A549 (cell line): ENCODE results near the gene ZNF143. TPM values are rescaled to one million over a fixed set of nuclear protein-coding genes. Genes with fewer than 3 reads are reported as not detected.
A peak's percentile ranks its signal among the peaks of the same experiment; 100 is the strongest.

Experiments used
- ATAC-seq, 2 experiments: fragments of 200-7000 bp in 1 of 2; fragments of >200 bp in 1 of 2; cut with Nextera tagmentation in 1 of 2; cut with Tn5 transposase in 1 of 2; 3 replicates each; pipeline versions ENCODE4 v1.8.0 to v1.9.1; 2018 to 2020; ENCODE audit warnings: mild to moderate bottlenecking in 1 of 2, moderate library complexity in 1 of 2
- CTCF ChIA-PET: fragments of 300-600 bp; sonication (Branson Sonifier 250); formaldehyde crosslinking; extraction: SDS; loops from one replicate; lab custom pipeline; 2021; ENCODE audit warnings: antibody characterized with exemption, inconsistent platforms; lab: Yijun Ruan, JAX
- POLR2A ChIA-PET: fragments of 350-600 bp; formaldehyde crosslinking; extraction: SDS; loops from one replicate; lab custom pipeline; 2021; ENCODE audit warnings: antibody characterized with exemption, inconsistent platforms; lab: Yijun Ruan, JAX
- DNase-seq, 2 experiments: peaks; one replicate each; pipeline versions ENCODE4 v3.0.0 to v3.0.0-alpha.2; 2011 to 2016; ENCODE audit warnings: low read depth in 1 of 2, low spot score in 1 of 2
- FAIRE-seq: peaks from 2 replicates; lab custom pipeline; 2011; peaks lifted over from hg19 to GRCh38; lab: Jason Lieb, UNC
- H3K27ac ChIP-seq, 2 experiments: fragments of >200 bp; sonication (Bioruptor Twin); formaldehyde crosslinking; 3 replicates each; pipeline ENCODE4 v1.5.1; 2016 to 2017
- H3K4me1 ChIP-seq: fragments of >200 bp; sonication (Bioruptor Twin); formaldehyde crosslinking; 3 replicates; pipeline ENCODE4 v1.6.1; 2016
- H3K4me2 ChIP-seq: fragments of >200 bp; sonication (Bioruptor Twin); formaldehyde crosslinking; 3 replicates; pipeline ENCODE4 v1.6.1; 2016
- H3K4me3 ChIP-seq: fragments of >200 bp; sonication (Bioruptor Twin); formaldehyde crosslinking; 3 replicates; pipeline ENCODE4 v1.5.1; 2016
- H3K9me3 ChIP-seq: fragments of >200 bp; sonication (Bioruptor Twin); formaldehyde crosslinking; 3 replicates; pipeline ENCODE4 v1.6.1; 2016
- BHLHE40 ChIP-seq: IDR thresholded peaks from 2 replicates; pipeline ENCODE4 v1.6.1; 2012; ENCODE audit warnings: low read depth, low read length, inconsistent platforms
- CBX2 ChIP-seq: fragments of 200-600 bp; sonication (generic); IDR thresholded peaks from 2 replicates; pipeline ENCODE4 v1.6.1; 2016; ENCODE audit warnings: low read depth, mild to moderate bottlenecking, borderline replicate concordance
- CBX8 ChIP-seq: fragments of 200-600 bp; sonication (generic); IDR thresholded peaks from 2 replicates; pipeline ENCODE4 v1.6.1; 2016
- E2F6 ChIP-seq: IDR thresholded peaks from 2 replicates; pipeline ENCODE4 v1.6.1; 2012; ENCODE audit warnings: low read depth, borderline replicate concordance
- EHF ChIP-seq: fragments of 250-450 bp; sonication (Bioruptor Pico); IDR thresholded peaks from 2 replicates; pipeline ENCODE4 v1.5.0; 2020; ENCODE audit warnings: mild to moderate bottlenecking
- EHMT2 ChIP-seq: fragments of 200-600 bp; sonication (generic); IDR thresholded peaks from 2 replicates; pipeline ENCODE4 v1.6.1; 2016; ENCODE audit warnings: antibody characterized with exemption, low read depth, mild to moderate bottlenecking, moderate library complexity
- ELK1 ChIP-seq: fragments of 150-350 bp; IDR thresholded peaks from 2 replicates; pipeline ENCODE4 v1.6.1; 2014; ENCODE audit warnings: low read depth, mild to moderate bottlenecking, low read length
- EP300 ChIP-seq, 2 experiments: fragments of >200 bp; sonication (Bioruptor Twin); formaldehyde crosslinking; IDR thresholded peaks; 2 replicates in 1 of 2; 3 replicates in 1 of 2; pipeline ENCODE4 v1.6.1; 2016 to 2017
- ESRRA ChIP-seq: fragments of 150-350 bp; IDR thresholded peaks from 2 replicates; pipeline ENCODE4 v1.6.1; 2014; ENCODE audit warnings: mild to moderate bottlenecking, low read length, borderline replicate concordance
- FOSB ChIP-seq: fragments of 250-450 bp; sonication (Bioruptor Pico); IDR thresholded peaks from 2 replicates; pipeline ENCODE4 v1.5.0; 2020; ENCODE audit warnings: mild to moderate bottlenecking, moderate library complexity
- FOSL2 ChIP-seq, 2 experiments: fragments of 450-650 bp in 1 of 2; fragments of >200 bp in 1 of 2; sonication (Bioruptor Twin) in 1 of 2; formaldehyde crosslinking; IDR thresholded peaks; 2 replicates each; pipeline versions ENCODE4 v1.5.0 to v1.6.1; 2016 to 2020; ENCODE audit warnings: mild to moderate bottlenecking in 1 of 2, moderate library complexity in 1 of 2
- HEYL ChIP-seq: fragments of 250-450 bp; sonication (Bioruptor Pico); IDR thresholded peaks from 2 replicates; pipeline ENCODE4 v1.8.0; 2021; ENCODE audit warnings: mild to moderate bottlenecking, moderate library complexity
- HMGXB4 ChIP-seq: fragments of 250-450 bp; sonication (Bioruptor Pico); IDR thresholded peaks from 2 replicates; pipeline ENCODE4 v1.5.0; 2021; ENCODE audit warnings: mild to moderate bottlenecking, moderate library complexity, borderline replicate concordance
- HOXA7 ChIP-seq: fragments of 250-450 bp; sonication (Bioruptor Pico); IDR thresholded peaks from 2 replicates; pipeline ENCODE4 v1.5.0; 2020; ENCODE audit warnings: mild to moderate bottlenecking, moderate library complexity
- HOXB13 ChIP-seq: fragments of 250-450 bp; sonication (Bioruptor Pico); IDR thresholded peaks from 2 replicates; pipeline ENCODE4 v1.5.0; 2020; ENCODE audit warnings: low read depth, mild to moderate bottlenecking, moderate library complexity
- JUN ChIP-seq, 2 experiments: fragments of >200 bp; sonication (Bioruptor Twin); formaldehyde crosslinking; IDR thresholded peaks; 2 replicates in 1 of 2; 3 replicates in 1 of 2; pipeline ENCODE4 v1.6.1; 2016 to 2017
- JUNB ChIP-seq: fragments of >200 bp; sonication (Bioruptor Twin); formaldehyde crosslinking; IDR thresholded peaks from 2 replicates; pipeline ENCODE4 v1.6.1; 2016
- KDM1A ChIP-seq: fragments of 200-600 bp; sonication (generic); IDR thresholded peaks from 2 replicates; pipeline ENCODE4 v1.6.1; 2016; ENCODE audit warnings: low read depth, mild to moderate bottlenecking
- KDM5A ChIP-seq: fragments of 200-600 bp; sonication (generic); IDR thresholded peaks from 2 replicates; pipeline ENCODE4 v1.6.1; 2016; ENCODE audit warnings: antibody characterized with exemption, mild to moderate bottlenecking
- MAFK ChIP-seq: fragments of 450-650 bp; IDR thresholded peaks from 2 replicates; pipeline ENCODE4 v1.6.1; 2014; ENCODE audit not compliant: partially characterized antibody
- MAX ChIP-seq: IDR thresholded peaks from 2 replicates; pipeline ENCODE4 v1.6.1; 2012
- MAZ ChIP-seq: fragments of 150-350 bp; IDR thresholded peaks from 2 replicates; pipeline ENCODE4 v1.6.1; 2014; ENCODE audit warnings: antibody characterized with exemption, low read depth, low read length, borderline replicate concordance
- MYC ChIP-seq: IDR thresholded peaks from 2 replicates; pipeline ENCODE4 v1.6.1; 2012; ENCODE audit warnings: mild to moderate bottlenecking, inconsistent platforms, low read length, improper control_type of control experiment, borderline replicate concordance
- NFE2L2 ChIP-seq: fragments of 150-350 bp; conservative IDR thresholded peaks from 2 replicates; pipeline ENCODE4 v1.6.1; 2014; ENCODE audit warnings: low read length
- NPAS2 ChIP-seq: fragments of 250-450 bp; sonication (Bioruptor Pico); IDR thresholded peaks from 2 replicates; pipeline ENCODE4 v1.8.0; 2022; ENCODE audit warnings: mild to moderate bottlenecking, moderate library complexity, borderline replicate concordance
- PBX3 ChIP-seq: IDR thresholded peaks from 2 replicates; pipeline ENCODE4 v1.6.1; 2012
- POLR2A ChIP-seq: IDR thresholded peaks from 2 replicates; pipeline ENCODE4 v1.6.1; 2012; ENCODE audit warnings: mild to moderate bottlenecking, low read length
- POLR2AphosphoS2 ChIP-seq: conservative IDR thresholded peaks from 2 replicates; pipeline ENCODE4 v1.6.1; 2012; ENCODE audit warnings: low read length, improper control_type of control experiment, inconsistent platforms
- RAD21 ChIP-seq, 2 experiments: fragments of >200 bp in 1 of 2; sonication (Bioruptor Twin) in 1 of 2; formaldehyde crosslinking in 1 of 2; IDR thresholded peaks in 1 of 2; conservative IDR thresholded peaks in 1 of 2; 2 replicates in 1 of 2; 3 replicates in 1 of 2; pipeline ENCODE4 v1.6.1; 2012 to 2018; ENCODE audit warnings: inconsistent platforms in 1 of 2
- RARB ChIP-seq: fragments of 250-450 bp; sonication (Bioruptor Pico); IDR thresholded peaks from 2 replicates; pipeline ENCODE4 v1.8.0; 2021; ENCODE audit warnings: mild to moderate bottlenecking, moderate library complexity
- RCOR1 ChIP-seq: fragments of 150-350 bp; IDR thresholded peaks from 2 replicates; pipeline ENCODE4 v1.6.1; 2014; ENCODE audit warnings: antibody characterized with exemption, low read length, low read depth
- RNF2 ChIP-seq: fragments of 200-600 bp; sonication (generic); IDR thresholded peaks from 2 replicates; pipeline ENCODE4 v1.6.1; 2016; ENCODE audit warnings: low read depth, mild to moderate bottlenecking, antibody characterized with exemption, moderate library complexity, borderline replicate concordance
- SREBF2 ChIP-seq: fragments of 450-650 bp; IDR thresholded peaks from 2 replicates; pipeline ENCODE4 v1.6.1; 2014; ENCODE audit warnings: mild to moderate bottlenecking, moderate library complexity
- TFCP2L1 ChIP-seq: fragments of 250-450 bp; sonication (Bioruptor Pico); IDR thresholded peaks from 2 replicates; pipeline ENCODE4 v1.5.0; 2021; ENCODE audit warnings: mild to moderate bottlenecking
- USF2 ChIP-seq: fragments of 450-650 bp; IDR thresholded peaks from 2 replicates; pipeline ENCODE4 v1.6.1; 2014; ENCODE audit warnings: antibody characterized with exemption
- ZFP36 ChIP-seq: fragments of 450-650 bp; IDR thresholded peaks from 2 replicates; pipeline ENCODE4 v1.6.1; 2014; ENCODE audit warnings: borderline replicate concordance; ENCODE audit not compliant: partially characterized antibody
- WGBS: methylation state at CpG from one replicate; pipeline ENCODE4 v1.1.6; 2017; ENCODE audit errors: missing lambda C conversion rate; 5-methylcytosine and 5-hydroxymethylcytosine counted together
- polyA plus RNA-seq, 4 experiments: library from polyadenylated mRNA; depleted of rRNA in 3 of 4; stranded (reverse); fragments of >200 nt; fragmentation: RNase III in 1 of 4; extraction: RNeasy Plus Mini Kit Qiagen cat#74134 plus additional on column Dnase treatment in 1 of 4; gene quantifications; 2 replicates in 3 of 4; 3 replicates in 1 of 4; pipeline ENCODE4 v1.2.3, GENCODE V29; 2011 to 2017

ZNF143 gene
- polyA plus RNA-seq, 2 of the 4 experiments (the other 2 are of a cell fraction): 14.4 to 38.4 TPM

GRCh38 chr11:9565822-9566560 is 105.2 kb downstream of the ZNF143 start:
- peak; percentile 91 to 97 for ATAC-seq
- CTCF ChIA-PET: interaction anchor here (1.1 to 7.2 kb wide), 7 partner anchors 16 to 59 kb away, joined by 3 to 33 read pairs (median 4); no protein-coding TSS in a partner anchor
- H3K4me3 ChIP-seq: peak overlapping the region; percentile 1; the same call in 1 of the 3 replicates
- 1% methylated on average over 7 of the region's 7 CpGs for WGBS
- H3K9me3 ChIP-seq: peaks cover 6% of the 10 kb centered on the region; the same call in 1 of the 3 replicates
- FAIRE-seq: peak; percentile 93
- H3K27ac ChIP-seq: peak overlapping the region; percentile 78 to 83
- H3K4me1 ChIP-seq: peaks cover 52% of the 10 kb centered on the region
- H3K4me2 ChIP-seq: peak overlapping the region; percentile 89
- peak; percentile 93 to 99 for DNase-seq
- POLR2A ChIA-PET: interaction anchor here (1.0 to 1.3 kb wide), 4 partner anchors 10 to 107 kb away, joined by 3 to 8 read pairs (median 4); partner anchors contain the start of gene ZNF143
- TF ChIP-seq FOSB (CRISPR knock-in tag) (no peak), EHMT2 (no peak), USF2 (no peak), RAD21 (conservative IDR thresholded peaks at IDR 0.05 in 1 of 2, IDR thresholded peaks at IDR 0.05 in 1 of 2) (peak in 1 of 2 experiments; percentile 33; a peak in 1 of 5 replicates), SREBF2 (no peak), PBX3 (0 out of 2 replicates have a peak, but pooled peaks have one; percentile 55), CBX8 (no peak), MAFK (peak; percentile 95), BHLHE40 (no peak), MYC (peak; percentile 66; the same call in 1 of the 2 replicates), RCOR1 (0 out of 2 replicates have a peak, but pooled peaks have one; percentile 66), ZFP36 (peak; percentile 55), EHF (CRISPR knock-in tag) (no peak), HOXB13 (CRISPR knock-in tag) (no peak), RNF2 (no peak), HEYL (CRISPR knock-in tag) (no peak), ELK1 (no peak), HMGXB4 (no peak), RARB (no peak), ESRRA (no peak), POLR2A (no peak), POLR2AphosphoS2 (no peak), KDM1A (no peak), FOSL2 (IDR thresholded peaks at IDR 0.05) (peak; percentile 96), FOSL2 (CRISPR knock-in tag; IDR thresholded peaks at IDR 0.05) (peak; percentile 100), HOXA7 (no peak), EP300 (IDR thresholded peaks at IDR 0.05) (peak; percentile 34 to 35; a peak in 2 of 5 replicates), NFE2L2 (peak; percentile 36; the same call in 1 of the 2 replicates), TFCP2L1 (CRISPR knock-in tag) (no peak), CBX2 (no peak), JUNB (peak; percentile 98), MAZ (no peak), NPAS2 (CRISPR knock-in tag) (no peak), E2F6 (no peak), MAX (peak; percentile 91), JUN (IDR thresholded peaks at IDR 0.05) (peak; percentile 82 to 88; a peak in 4 of 5 replicates), KDM5A (no peak)
